Esophagus squamous epithelium (tissue), 5 donors: Measurements from ENCODE around the gene EML1. TPM values are rescaled to one million over a fixed set of nuclear protein-coding genes. Genes with fewer than 3 reads are reported as not detected.
"Not testable (repeated sequence)": the region's sequence is repeated elsewhere in the genome, so short reads cannot be mapped to it uniquely, and the experiment has no call there.

Experiments
- DNase-seq: peaks from one replicate; lab custom pipeline; 2025; lab: John Stamatoyannopoulos, UW
- H3K27ac ChIP-seq, 4 donors: fragments of 200-600 bp; sonication (generic); one replicate each; pipeline ENCODE4 v1.5.1; 2016 to 2019; ENCODE audit warnings: mild to moderate bottlenecking in 1 of 4
- H3K27me3 ChIP-seq, 4 donors: fragments of 200-600 bp; sonication (generic); 1 replicate in 3 of 4; 2 replicates in 1 of 4; pipeline versions ENCODE4 v1.5.1 to v1.6.0; 2017 to 2021; ENCODE audit warnings: antibody characterized with exemption in 1 of 4
- H3K36me3 ChIP-seq, 3 donors: fragments of 200-600 bp; sonication (generic); one replicate each; pipeline ENCODE4 v1.5.1; 2016 to 2019
- H3K4me1 ChIP-seq, 3 donors: fragments of 200-600 bp; sonication (generic); one replicate each; pipeline ENCODE4 v1.5.1; 2017 to 2019
- H3K4me3 ChIP-seq, 4 donors: fragments of 200-600 bp; sonication (generic); 1 replicate in 3 of 4; 2 replicates in 1 of 4; pipeline ENCODE4 v1.5.1; 2016 to 2019; ENCODE audit warnings: mild to moderate bottlenecking in 2 of 4, moderate library complexity in 1 of 4
- H3K9me3 ChIP-seq, 3 donors: fragments of 200-600 bp; sonication (generic); one replicate each; pipeline ENCODE4 v1.5.1; 2016 to 2019
- POLR2A ChIP-seq, 4 donors: fragments of 450-650 bp; IDR thresholded peaks; one replicate each; pipeline ENCODE4 v1.6.1; 2017; ENCODE audit warnings: antibody characterized with exemption in 4 of 4, mild to moderate bottlenecking in 4 of 4, moderate library complexity in 3 of 4
- WGBS, 2 donors: methylation state at CpG; one replicate each; pipeline ENCODE4 v1.1.5; 2018; 5-methylcytosine and 5-hydroxymethylcytosine counted together
- intact Hi-C: fragments of 100-400 bp; cut with DNase I; formaldehyde crosslinking; loops from one replicate; pipeline ENCODE4 v1.15.0; 2022
- total RNA-seq, 4 donors: library from RNA; depleted of rRNA; stranded (reverse); fragments of >200 nt; gene quantifications; one replicate each; pipeline ENCODE4 v1.1.0, GENCODE V29; 2016
- TF ChIP-seq, protein P1 (sequence below), 6 experiments: fragments of 450-650 bp in 4 of 6; fragments of 200-600 bp in 2 of 6; sonication (generic) in 2 of 6; IDR thresholded peaks; one replicate each; pipeline ENCODE4 v1.5.1; 2016 to 2019; ENCODE audit warnings: antibody characterized with exemption in 6 of 6, mild to moderate bottlenecking in 4 of 6, moderate library complexity in 4 of 6
- donor health status: DM: yes; HTN: yes; CAD: no.

EML1 gene
- total RNA-seq, 4 donors from 2014 or later: 3.0 to 22.9 (median 9.4) TPM

DNA sequence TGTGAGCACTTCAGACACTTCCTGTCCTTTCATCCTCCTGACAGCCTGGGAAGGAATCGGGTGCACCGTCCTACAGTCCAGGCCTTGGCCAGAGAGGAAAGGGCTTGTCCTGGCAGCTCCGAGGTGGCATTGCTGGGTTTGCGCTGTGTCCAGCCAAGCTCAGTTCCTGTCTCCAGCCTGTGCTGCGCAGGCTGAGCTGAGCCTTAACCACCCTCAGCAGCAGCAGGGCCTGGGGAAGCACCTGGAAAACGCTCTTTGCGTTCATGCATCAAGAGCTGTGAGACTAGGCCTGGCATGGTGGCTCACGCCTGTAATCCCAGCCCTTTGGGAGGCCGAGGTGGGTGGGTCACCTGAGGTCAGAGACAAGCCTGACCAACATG lies 33.7 kb upstream of the EML1 start:
- intact Hi-C loops: no loop called here
- no peaks in the 10 kb centered on the region for H3K9me3 ChIP-seq
- no peak for DNase-seq
- peaks cover 0 to under 1% (median 0%) of the 10 kb centered on the region in 4 donors for H3K27me3 ChIP-seq
- TF ChIP-seq, protein P1, sequence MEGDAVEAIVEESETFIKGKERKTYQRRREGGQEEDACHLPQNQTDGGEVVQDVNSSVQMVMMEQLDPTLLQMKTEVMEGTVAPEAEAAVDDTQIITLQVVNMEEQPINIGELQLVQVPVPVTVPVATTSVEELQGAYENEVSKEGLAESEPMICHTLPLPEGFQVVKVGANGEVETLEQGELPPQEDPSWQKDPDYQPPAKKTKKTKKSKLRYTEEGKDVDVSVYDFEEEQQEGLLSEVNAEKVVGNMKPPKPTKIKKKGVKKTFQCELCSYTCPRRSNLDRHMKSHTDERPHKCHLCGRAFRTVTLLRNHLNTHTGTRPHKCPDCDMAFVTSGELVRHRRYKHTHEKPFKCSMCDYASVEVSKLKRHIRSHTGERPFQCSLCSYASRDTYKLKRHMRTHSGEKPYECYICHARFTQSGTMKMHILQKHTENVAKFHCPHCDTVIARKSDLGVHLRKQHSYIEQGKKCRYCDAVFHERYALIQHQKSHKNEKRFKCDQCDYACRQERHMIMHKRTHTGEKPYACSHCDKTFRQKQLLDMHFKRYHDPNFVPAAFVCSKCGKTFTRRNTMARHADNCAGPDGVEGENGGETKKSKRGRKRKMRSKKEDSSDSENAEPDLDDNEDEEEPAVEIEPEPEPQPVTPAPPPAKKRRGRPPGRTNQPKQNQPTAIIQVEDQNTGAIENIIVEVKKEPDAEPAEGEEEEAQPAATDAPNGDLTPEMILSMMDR (IDR thresholded peaks at IDR 0.05): no peak
- no peak for TF ChIP-seq POLR2A (IDR thresholded peaks at IDR 0.05)
- peaks cover 22 to 50% (median 40%) of the 10 kb centered on the region in 3 donors for H3K4me1 ChIP-seq
- 71 to 72% methylated on average over 4 of the region's 9 CpGs for WGBS, 2 donors
- H3K36me3 ChIP-seq: no peaks in the 10 kb centered on the region
- peak overlapping the region in 3 of 4 donors; percentile 19 to 75 (median 52) for H3K27ac ChIP-seq
- H3K4me3 ChIP-seq: no peak overlapping the region

DNA sequence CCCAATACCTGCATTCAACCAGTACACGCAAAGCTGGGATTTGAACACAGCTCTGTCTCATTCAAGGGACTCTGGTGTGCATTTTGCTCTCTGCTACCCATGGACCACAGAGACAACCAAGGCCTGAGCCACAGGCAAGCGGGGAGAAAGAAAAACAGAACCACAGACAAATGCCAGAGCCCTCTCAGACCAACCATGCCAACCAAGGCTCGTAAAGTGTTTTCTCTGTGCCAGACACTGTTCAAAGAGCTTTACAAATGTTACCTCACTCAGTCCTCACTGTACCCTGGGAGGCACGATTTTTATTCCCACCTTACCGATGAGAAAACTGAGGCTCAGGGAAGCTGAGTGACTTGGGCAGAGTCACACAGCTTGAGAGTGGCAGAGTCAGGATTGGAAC lies 32.4 kb upstream of the EML1 start:
- intact Hi-C loops: no loop called here
- no peaks in the 10 kb centered on the region for H3K9me3 ChIP-seq
- WGBS, 2 donors: 86% methylated on average over 4 to 5 of the region's 5 CpGs
- no peaks in the 10 kb centered on the region for H3K36me3 ChIP-seq
- H3K27ac ChIP-seq: peak overlapping the region in 3 of 4 donors; percentile 18 to 44 (median 21)
- TF ChIP-seq POLR2A (IDR thresholded peaks at IDR 0.05): no peak
- TF ChIP-seq, protein P1 (IDR thresholded peaks at IDR 0.05): no peak
- H3K4me3 ChIP-seq: no peak overlapping the region
- peaks cover 20 to 37% (median 27%) of the 10 kb centered on the region in 3 donors for H3K4me1 ChIP-seq
- H3K27me3 ChIP-seq: no peaks in the 10 kb centered on the region
- DNase-seq: no peak

DNA sequence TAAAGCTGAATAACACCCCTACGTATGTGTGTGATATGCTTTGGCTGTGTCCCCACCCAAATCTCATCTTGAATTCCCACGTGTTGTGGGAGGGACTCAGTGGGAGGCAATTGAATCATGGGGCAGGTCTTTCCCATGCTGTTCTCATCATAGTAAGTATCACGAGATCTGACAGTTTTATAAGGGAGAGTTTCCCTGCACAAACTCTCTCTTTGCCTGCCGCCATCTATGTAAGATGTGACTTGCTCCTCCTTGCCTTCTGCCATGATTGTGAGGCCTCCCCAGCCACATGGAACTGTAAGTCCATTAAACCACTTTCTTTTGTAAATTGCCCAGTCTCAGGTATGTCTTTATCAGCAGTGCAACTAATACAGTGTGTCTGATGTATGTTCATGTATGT lies 30.3 kb upstream of the EML1 start:
- peaks cover 4 to 30% (median 13%) of the 10 kb centered on the region in 3 donors for H3K4me1 ChIP-seq
- intact Hi-C loops, H3K27ac ChIP-seq, DNase-seq, H3K4me3 ChIP-seq, H3K27me3 ChIP-seq, H3K36me3 ChIP-seq, H3K9me3 ChIP-seq: not testable (repeated sequence)
- WGBS, 2 donors: 78 to 89% methylated on average over 4 of the region's 4 CpGs

DNA sequence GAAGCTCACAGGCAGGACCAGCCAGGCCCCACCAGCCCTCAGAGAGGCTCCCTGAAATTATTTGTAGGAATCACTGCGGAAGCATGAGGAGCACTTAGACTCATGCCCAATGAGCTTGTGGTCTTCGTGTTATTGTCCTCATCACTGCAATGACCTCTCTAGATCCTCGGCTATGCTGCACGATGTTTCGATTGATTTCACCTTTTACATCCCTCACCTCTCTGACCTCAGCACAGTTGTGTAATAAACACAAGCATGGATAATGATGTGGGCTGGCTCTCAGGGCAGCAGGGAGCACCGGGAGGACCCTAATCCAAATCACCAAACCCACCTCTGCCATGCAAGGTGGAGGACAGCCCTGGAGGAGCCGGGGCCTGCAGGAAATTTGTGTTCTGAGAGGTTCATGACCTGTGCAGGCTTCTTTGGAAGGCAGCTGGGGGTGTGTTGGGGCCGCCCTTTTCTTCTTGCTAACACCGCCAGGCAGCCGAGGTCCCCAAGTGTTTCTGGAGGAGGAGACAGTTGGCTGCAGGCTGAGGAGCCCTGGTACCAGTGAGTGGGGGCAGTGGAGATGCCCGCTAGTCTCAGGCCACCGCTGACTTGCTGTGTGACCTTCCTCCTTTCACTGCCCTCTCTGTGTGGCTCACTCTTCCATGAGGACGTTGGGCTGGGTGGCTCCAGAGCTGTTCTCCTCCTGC lies 29.5 kb upstream of the EML1 start:
- DNase-seq: no peak
- TF ChIP-seq POLR2A (IDR thresholded peaks at IDR 0.05): no peak
- TF ChIP-seq, protein P1 (IDR thresholded peaks at IDR 0.05): no peak
- intact Hi-C loops: no loop called here
- 88 to 94% methylated on average over 3 to 10 of the region's 13 CpGs for WGBS, 2 donors
- Histone ChIP-seq H3K4me3 (no peak overlapping the region), H3K27ac (no peak overlapping the region), H3K9me3 (no peaks in the 10 kb centered on the region), H3K36me3 (no peaks in the 10 kb centered on the region), H3K27me3 (no peaks in the 10 kb centered on the region), H3K4me1 (peaks cover 0 to 28% (median 7%) of the 10 kb centered on the region in 3 donors)

DNA sequence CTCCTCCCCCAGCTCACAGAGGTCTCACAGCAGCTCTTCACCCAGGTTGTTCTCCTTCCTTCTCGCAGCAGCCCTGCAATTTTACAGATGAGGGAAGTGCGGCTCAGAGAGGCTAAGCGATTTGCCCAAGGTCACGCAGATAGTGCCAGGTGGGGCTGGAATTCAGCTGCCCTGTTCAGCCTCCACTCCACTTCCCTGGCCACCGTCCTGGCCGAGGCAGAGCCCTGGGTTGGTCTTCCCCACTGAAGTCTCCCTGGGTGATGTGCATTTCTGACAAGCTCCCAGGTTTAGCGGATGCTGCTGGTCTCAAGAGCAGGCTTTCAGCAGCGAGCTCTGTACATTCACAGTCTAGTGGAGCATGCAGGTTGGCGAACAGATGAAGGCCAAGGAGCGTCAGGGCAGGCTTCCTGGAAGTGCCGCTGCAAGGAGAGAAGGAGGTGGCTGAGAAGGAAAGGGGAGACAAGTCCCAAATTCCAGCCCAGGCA lies 28.9 kb upstream of the EML1 start:
- H3K4me1 ChIP-seq: peaks cover 0 to 23% (median 3%) of the 10 kb centered on the region in 3 donors
- no peak overlapping the region for H3K27ac ChIP-seq
- H3K27me3 ChIP-seq: no peaks in the 10 kb centered on the region
- no peak for DNase-seq
- TF ChIP-seq, protein P1 (IDR thresholded peaks at IDR 0.05): no peak
- TF ChIP-seq POLR2A (IDR thresholded peaks at IDR 0.05): no peak
- no peaks in the 10 kb centered on the region for H3K9me3 ChIP-seq
- 89% methylated on average over 6 of the region's 11 CpGs; no CpG with 5 or more reads in 1 of the 2 donors for WGBS, 2 donors
- intact Hi-C loops: no loop called here
- H3K4me3 ChIP-seq: no peak overlapping the region
- no peaks in the 10 kb centered on the region for H3K36me3 ChIP-seq
